Naive thymus-derived CD8-positive, alpha-beta T cell (primary cell): ENCODE data around the gene GPC6. TPM values are rescaled to one million over a fixed set of nuclear protein-coding genes. Genes with fewer than 3 reads are reported as not detected.

Experiments used
- ATAC-seq, 2 donors: fragments of 150-1000 bp; cut with Tn5 transposase in 1 of 2; sonication (Bioruptor Pico), chemical (Tn5 transposase) in 1 of 2; 1 replicate in 1 of 2; 2 replicates in 1 of 2; pipeline ENCODE4 v1.10.0; 2021; ENCODE audit warnings: mild to moderate bottlenecking in 2 of 2, moderate library complexity in 2 of 2
- POLR2A ChIA-PET: fragments of 350-600 bp; sonication (Branson Sonifier 250); formaldehyde crosslinking; loops from one replicate; lab custom pipeline; 2021; ENCODE audit warnings: antibody characterized with exemption; lab: Charles Lee
- DNase-seq, 10 donors: peaks; one replicate each; pipeline versions ENCODE4 v3.0.0 to v3.0.0-alpha.2; 2020 to 2022
- H3K27ac Mint-ChIP-seq, 10 donors: one replicate each; pipeline ENCODE4 v1.8.0; 2020 to 2022; ENCODE audit warnings: mild to moderate bottlenecking in 10 of 10, mixed read lengths in 10 of 10, moderate library complexity in 4 of 10, inconsistent platforms in 1 of 10
- H3K27me3 Mint-ChIP-seq, 5 donors: one replicate each; pipeline ENCODE4 v1.8.0; 2021 to 2022; ENCODE audit warnings: mixed read lengths in 5 of 5
- H3K36me3 Mint-ChIP-seq, 3 donors: one replicate each; pipeline ENCODE4 v1.8.0; 2020 to 2022; ENCODE audit warnings: mixed read lengths in 3 of 3, mild to moderate bottlenecking in 2 of 3, inconsistent platforms in 1 of 3
- H3K4me1 Mint-ChIP-seq, 4 donors: one replicate each; pipeline ENCODE4 v1.8.0; 2021 to 2022; ENCODE audit warnings: mixed read lengths in 4 of 4
- H3K4me3 Mint-ChIP-seq, 10 donors: one replicate each; pipeline ENCODE4 v1.8.0; 2020 to 2022; ENCODE audit warnings: mild to moderate bottlenecking in 10 of 10, mixed read lengths in 10 of 10, moderate library complexity in 6 of 10, inconsistent platforms in 1 of 10
- H3K9me3 Mint-ChIP-seq, 9 donors: one replicate each; pipeline ENCODE4 v1.8.0; 2020 to 2022; ENCODE audit warnings: mixed read lengths in 9 of 9, mild to moderate bottlenecking in 3 of 9, inconsistent platforms in 1 of 9, moderate library complexity in 1 of 9
- polyA plus RNA-seq, 3 donors: library from polyadenylated mRNA; unstranded; fragments of 300-500 nt; fragmentation: Illumina TruSeq; gene quantifications; one replicate each; pipeline ENCODE4 v1.2.3, GENCODE V29; 2021
- total RNA-seq, 8 experiments: library from RNA in 2 of 8; stranded (reverse) in 2 of 8; gene quantifications; one replicate each; pipeline ENCODE4 v1.2.3 and lab custom pipeline; 2021 to 2026

GPC6 gene
- total and polyA plus RNA-seq, 5 experiments from 2014 or later: not detected

GRCh38 chr13:93522501-93522900 is 295.9 kb downstream of the GPC6 start:
- POLR2A ChIA-PET: no interaction called here
- peaks cover 0 to 3% (median 0%) of the 10 kb centered on the region in 5 donors for H3K27me3 Mint-ChIP-seq
- H3K9me3 Mint-ChIP-seq: no peaks in the 10 kb centered on the region
- H3K4me1 Mint-ChIP-seq: no peaks in the 10 kb centered on the region
- H3K27ac Mint-ChIP-seq: no peak overlapping the region
- ATAC-seq (no peak), DNase-seq (no peak)
- H3K36me3 Mint-ChIP-seq: no peaks in the 10 kb centered on the region
- H3K4me3 Mint-ChIP-seq: no peak overlapping the region

GRCh38 chr13:93525087-93525486 is 298.5 kb downstream of the GPC6 start:
- H3K9me3 Mint-ChIP-seq: no peaks in the 10 kb centered on the region

GRCh38 chr13:93527748-93528297 is 301.2 kb downstream of the GPC6 start:
- no peak overlapping the region for H3K4me3 Mint-ChIP-seq
- DNase-seq (no peak), ATAC-seq (no peak)
- POLR2A ChIA-PET: no interaction called here
- H3K27ac Mint-ChIP-seq: no peak overlapping the region
- peaks cover 0 to 6% (median 0%) of the 10 kb centered on the region in 5 donors for H3K27me3 Mint-ChIP-seq
- H3K4me1 Mint-ChIP-seq: no peaks in the 10 kb centered on the region
- H3K36me3 Mint-ChIP-seq: no peaks in the 10 kb centered on the region
- no peaks in the 10 kb centered on the region for H3K9me3 Mint-ChIP-seq

More at GRCh38 chr13:93525087-93525486, 298.5 kb downstream of the GPC6 start:
- Mint-ChIP-seq H3K4me3 (no peak overlapping the region), H3K36me3 (no peaks in the 10 kb centered on the region), H3K27me3 (peaks cover 0 to 3% (median 0%) of the 10 kb centered on the region in 5 donors), H3K4me1 (no peaks in the 10 kb centered on the region), H3K27ac (no peak overlapping the region)
- DNase-seq: no peak
- ATAC-seq: no peak
- POLR2A ChIA-PET: no interaction called here

- ATAC-seq (no peak), DNase-seq (no peak)
- Mint-ChIP-seq H3K9me3 (peaks cover 0 to 5% (median 0%) of the 10 kb centered on the region in 9 donors), H3K4me1 (no peaks in the 10 kb centered on the region), H3K4me3 (no peak overlapping the region), H3K27ac (no peak overlapping the region), H3K27me3 (peaks cover 0 to 3% (median 0%) of the 10 kb centered on the region in 5 donors), H3K36me3 (no peaks in the 10 kb centered on the region)
- POLR2A ChIA-PET: no interaction called here
Measured at GRCh38 chr13:93529961-93530360, 303.4 kb downstream of the GPC6 start.

GRCh38 chr13:93534181-93534700 is 307.6 kb downstream of the GPC6 start:
- H3K27me3 Mint-ChIP-seq: peaks cover 0 to 3% (median 0%) of the 10 kb centered on the region in 5 donors
- H3K4me1 Mint-ChIP-seq: no peaks in the 10 kb centered on the region
- no peak overlapping the region for H3K4me3 Mint-ChIP-seq
- ATAC-seq (no peak), DNase-seq (no peak)
- POLR2A ChIA-PET: no interaction called here
- H3K9me3 Mint-ChIP-seq: peaks cover 0 to 7% (median 0%) of the 10 kb centered on the region in 9 donors
- H3K36me3 Mint-ChIP-seq: no peaks in the 10 kb centered on the region
- no peak overlapping the region for H3K27ac Mint-ChIP-seq

- H3K9me3 Mint-ChIP-seq: peaks cover 0 to 10% (median 0%) of the 10 kb centered on the region in 9 donors
- H3K27me3 Mint-ChIP-seq: peaks cover 0 to 3% (median 0%) of the 10 kb centered on the region in 5 donors
- H3K27ac Mint-ChIP-seq: no peak overlapping the region
- POLR2A ChIA-PET: no interaction called here
- no peak overlapping the region for H3K4me3 Mint-ChIP-seq
- no peaks in the 10 kb centered on the region for H3K36me3 Mint-ChIP-seq
- no peak for DNase-seq
- no peak for ATAC-seq
- no peaks in the 10 kb centered on the region for H3K4me1 Mint-ChIP-seq
Measured at GRCh38 chr13:93535251-93535650, 308.6 kb downstream of the GPC6 start.

- ATAC-seq (no peak), DNase-seq (no peak)
- Mint-ChIP-seq H3K9me3 (peaks cover 0 to 12% (median 3%) of the 10 kb centered on the region in 9 donors), H3K36me3 (no peaks in the 10 kb centered on the region), H3K27me3 (peaks cover 0 to 1% (median 0%) of the 10 kb centered on the region in 5 donors), H3K27ac (no peak overlapping the region), H3K4me1 (no peaks in the 10 kb centered on the region), H3K4me3 (no peak overlapping the region)
- POLR2A ChIA-PET: no interaction called here
Measured at GRCh38 chr13:93539914-93540313, 313.3 kb downstream of the GPC6 start.

- Mint-ChIP-seq H3K36me3 (no peaks in the 10 kb centered on the region), H3K27ac (no peak overlapping the region), H3K4me3 (no peak overlapping the region), H3K9me3 (peaks cover 0 to 6% (median 2%) of the 10 kb centered on the region in 9 donors), H3K4me1 (no peaks in the 10 kb centered on the region), H3K27me3 (peaks cover 0 to 3% (median 0%) of the 10 kb centered on the region in 5 donors)
- ATAC-seq: no peak
- POLR2A ChIA-PET: no interaction called here
- DNase-seq: no peak
Measured at GRCh38 chr13:93547886-93548285, 321.3 kb downstream of the GPC6 start.

GRCh38 chr13:93549326-93550005 is 322.9 kb downstream of the GPC6 start:
- H3K27me3 Mint-ChIP-seq: peaks cover 0 to 6% (median 0%) of the 10 kb centered on the region in 5 donors
- POLR2A ChIA-PET: no interaction called here
- no peak overlapping the region for H3K27ac Mint-ChIP-seq
- no peaks in the 10 kb centered on the region for H3K36me3 Mint-ChIP-seq
- no peak for DNase-seq
- ATAC-seq: no peak
- peaks cover 0 to 6% (median 0%) of the 10 kb centered on the region in 9 donors for H3K9me3 Mint-ChIP-seq
- no peak overlapping the region for H3K4me3 Mint-ChIP-seq
- H3K4me1 Mint-ChIP-seq: no peaks in the 10 kb centered on the region

GRCh38 chr13:93550236-93550635 is 323.6 kb downstream of the GPC6 start:
- POLR2A ChIA-PET: no interaction called here
- H3K4me3 Mint-ChIP-seq: no peak overlapping the region
- H3K9me3 Mint-ChIP-seq: peaks cover 0 to 6% (median 0%) of the 10 kb centered on the region in 9 donors
- H3K36me3 Mint-ChIP-seq: no peaks in the 10 kb centered on the region
- no peak for ATAC-seq
- no peak overlapping the region for H3K27ac Mint-ChIP-seq
- no peak for DNase-seq
- H3K4me1 Mint-ChIP-seq: no peaks in the 10 kb centered on the region
- peaks cover 0 to 6% (median 0%) of the 10 kb centered on the region in 5 donors for H3K27me3 Mint-ChIP-seq

GRCh38 chr13:93552596-93552995 is 326.0 kb downstream of the GPC6 start:
- Mint-ChIP-seq H3K9me3 (peaks cover 0 to 3% (median 0%) of the 10 kb centered on the region in 9 donors), H3K27me3 (peaks cover 0 to 6% (median 0%) of the 10 kb centered on the region in 5 donors), H3K36me3 (no peaks in the 10 kb centered on the region), H3K27ac (no peak overlapping the region), H3K4me3 (no peak overlapping the region), H3K4me1 (no peaks in the 10 kb centered on the region)
- POLR2A ChIA-PET: no interaction called here
- ATAC-seq: no peak
- DNase-seq: no peak

- POLR2A ChIA-PET: no interaction called here
- DNase-seq (no peak), ATAC-seq (no peak)
- Mint-ChIP-seq H3K36me3 (no peaks in the 10 kb centered on the region), H3K27me3 (peaks cover 0 to 6% (median 0%) of the 10 kb centered on the region in 5 donors), H3K4me1 (no peaks in the 10 kb centered on the region), H3K9me3 (peaks cover 0 to 3% (median 0%) of the 10 kb centered on the region in 9 donors), H3K4me3 (no peak overlapping the region), H3K27ac (no peak overlapping the region)
Measured at GRCh38 chr13:93554514-93554913, 327.9 kb downstream of the GPC6 start.

- POLR2A ChIA-PET: no interaction called here
- Mint-ChIP-seq H3K4me3 (no peak overlapping the region), H3K4me1 (no peaks in the 10 kb centered on the region), H3K27me3 (peaks cover 0 to 3% (median 0%) of the 10 kb centered on the region in 5 donors), H3K36me3 (no peaks in the 10 kb centered on the region), H3K9me3 (no peaks in the 10 kb centered on the region), H3K27ac (no peak overlapping the region)
- ATAC-seq: no peak
- DNase-seq: no peak
Measured at GRCh38 chr13:93558637-93559036, 332.0 kb downstream of the GPC6 start.
